ENCODE data around the gene PPARD. TPM values are rescaled to one million over a fixed set of nuclear protein-coding genes. Genes with fewer than 3 reads are reported as not detected.

Gene PPARD
- total RNA-seq, 2 donors from 2014 or later: 21.2 to 24.1 TPM

GRCh38 chr6:35403544-35404442 is 61.4 kb downstream of the PPARD start:
- Histone ChIP-seq H3K4me3 (no peak overlapping the region), H3K27ac (no peak overlapping the region), H3K9me3 (no peaks in the 10 kb centered on the region), H3K36me3 (no peaks in the 10 kb centered on the region), H3K4me1 (replicated peaks) (no peaks in the 10 kb centered on the region), H3K27me3 (replicated peaks; ENCODE audit: insufficient read depth) (no peaks in the 10 kb centered on the region)
- intact Hi-C loops (cut with DNase I): no loop called here
- no peak for DNase-seq (ENCODE audit: low spot score)
- WGBS: 89% methylated on average over 8 of the region's 8 CpGs
- no peak for TF ChIP-seq POLR2AphosphoS5 (IDR thresholded peaks at IDR 0.05)
- TF ChIP-seq POLR2A (IDR thresholded peaks at IDR 0.05): no peak
- TF ChIP-seq, protein P1, sequence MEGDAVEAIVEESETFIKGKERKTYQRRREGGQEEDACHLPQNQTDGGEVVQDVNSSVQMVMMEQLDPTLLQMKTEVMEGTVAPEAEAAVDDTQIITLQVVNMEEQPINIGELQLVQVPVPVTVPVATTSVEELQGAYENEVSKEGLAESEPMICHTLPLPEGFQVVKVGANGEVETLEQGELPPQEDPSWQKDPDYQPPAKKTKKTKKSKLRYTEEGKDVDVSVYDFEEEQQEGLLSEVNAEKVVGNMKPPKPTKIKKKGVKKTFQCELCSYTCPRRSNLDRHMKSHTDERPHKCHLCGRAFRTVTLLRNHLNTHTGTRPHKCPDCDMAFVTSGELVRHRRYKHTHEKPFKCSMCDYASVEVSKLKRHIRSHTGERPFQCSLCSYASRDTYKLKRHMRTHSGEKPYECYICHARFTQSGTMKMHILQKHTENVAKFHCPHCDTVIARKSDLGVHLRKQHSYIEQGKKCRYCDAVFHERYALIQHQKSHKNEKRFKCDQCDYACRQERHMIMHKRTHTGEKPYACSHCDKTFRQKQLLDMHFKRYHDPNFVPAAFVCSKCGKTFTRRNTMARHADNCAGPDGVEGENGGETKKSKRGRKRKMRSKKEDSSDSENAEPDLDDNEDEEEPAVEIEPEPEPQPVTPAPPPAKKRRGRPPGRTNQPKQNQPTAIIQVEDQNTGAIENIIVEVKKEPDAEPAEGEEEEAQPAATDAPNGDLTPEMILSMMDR (IDR thresholded peaks at IDR 0.05): no peak

GRCh38 chr6:35406711-35407485 is 64.5 kb downstream of the PPARD start:
- TF ChIP-seq POLR2A (IDR thresholded peaks at IDR 0.05) (no peak), POLR2AphosphoS5 (IDR thresholded peaks at IDR 0.05) (no peak)
- TF ChIP-seq, protein P1 (IDR thresholded peaks at IDR 0.05): no peak
- no peak for DNase-seq (ENCODE audit: low spot score)
- H3K36me3 ChIP-seq: no peaks in the 10 kb centered on the region
- H3K4me3 ChIP-seq: no peak overlapping the region
- H3K4me1 ChIP-seq (replicated peaks): no peaks in the 10 kb centered on the region
- H3K27me3 ChIP-seq (replicated peaks; ENCODE audit: insufficient read depth): no peaks in the 10 kb centered on the region
- intact Hi-C loops (cut with DNase I): no loop called here
- H3K27ac ChIP-seq: no peak overlapping the region
- no peaks in the 10 kb centered on the region for H3K9me3 ChIP-seq
- 87% methylated on average over 20 of the region's 20 CpGs for WGBS

- TF ChIP-seq POLR2A (IDR thresholded peaks at IDR 0.05): no peak
- H3K36me3 ChIP-seq: no peaks in the 10 kb centered on the region
- 95% methylated on average over 5 of the region's 5 CpGs for WGBS
- DNase-seq (ENCODE audit: low spot score): no peak
- H3K4me1 ChIP-seq (replicated peaks): no peaks in the 10 kb centered on the region
- no peaks in the 10 kb centered on the region for H3K27me3 ChIP-seq (replicated peaks; ENCODE audit: insufficient read depth)
- no peak overlapping the region for H3K4me3 ChIP-seq
- intact Hi-C loops (cut with DNase I): no loop called here
- H3K27ac ChIP-seq: no peak overlapping the region
- no peaks in the 10 kb centered on the region for H3K9me3 ChIP-seq
These were observed 66.9 kb downstream of the PPARD start for GRCh38 chr6:35409245-35409644.

GRCh38 chr6:35410131-35410530 is 67.8 kb downstream of the PPARD start:
- TF ChIP-seq POLR2AphosphoS5 (IDR thresholded peaks at IDR 0.05): no peak
- TF ChIP-seq, protein P1 (IDR thresholded peaks at IDR 0.05): no peak
- TF ChIP-seq POLR2A (IDR thresholded peaks at IDR 0.05): no peak
- Histone ChIP-seq H3K4me3 (no peak overlapping the region), H3K4me1 (replicated peaks) (peaks cover 5% of the 10 kb centered on the region), H3K27me3 (replicated peaks; ENCODE audit: insufficient read depth) (no peaks in the 10 kb centered on the region), H3K36me3 (no peaks in the 10 kb centered on the region), H3K27ac (no peak overlapping the region), H3K9me3 (no peaks in the 10 kb centered on the region)
- no peak for DNase-seq (ENCODE audit: low spot score)
- WGBS: 62% methylated on average over 3 of the region's 3 CpGs
- intact Hi-C loops (cut with DNase I): loop anchor here (5.0 kb wide), 1 partner anchor 37 kb away; no protein-coding TSS in a partner anchor

DNA sequence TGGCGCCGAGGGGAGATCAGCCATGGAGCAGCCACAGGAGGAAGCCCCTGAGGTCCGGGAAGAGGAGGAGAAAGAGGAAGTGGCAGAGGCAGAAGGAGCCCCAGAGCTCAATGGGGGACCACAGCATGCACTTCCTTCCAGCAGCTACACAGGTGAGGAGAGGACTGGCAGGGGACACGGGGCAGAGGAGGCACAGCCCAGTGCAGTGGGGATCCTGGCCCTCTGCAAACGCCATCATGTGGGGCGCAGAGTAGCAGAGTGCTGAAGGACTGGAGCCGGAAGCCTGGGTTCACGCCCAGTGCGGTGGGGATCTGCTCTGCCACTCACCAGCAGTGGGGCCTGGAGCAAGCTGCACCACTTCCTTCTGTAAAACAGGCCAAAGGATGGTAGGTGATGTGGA is 68.7 kb downstream of the PPARD start:
- WGBS: 87% methylated on average over 9 of the region's 9 CpGs
- intact Hi-C loops (cut with DNase I): loop anchor here (5.0 kb wide), 1 partner anchor 36 kb away; no protein-coding TSS in a partner anchor
- Histone ChIP-seq H3K27ac (no peak overlapping the region), H3K4me3 (no peak overlapping the region), H3K4me1 (replicated peaks) (peaks cover 5% of the 10 kb centered on the region), H3K36me3 (no peaks in the 10 kb centered on the region), H3K9me3 (no peaks in the 10 kb centered on the region), H3K27me3 (replicated peaks; ENCODE audit: insufficient read depth) (no peaks in the 10 kb centered on the region)
- TF ChIP-seq, protein P1 (IDR thresholded peaks at IDR 0.05): no peak
- TF ChIP-seq POLR2AphosphoS5 (IDR thresholded peaks at IDR 0.05) (no peak), POLR2A (IDR thresholded peaks at IDR 0.05) (no peak)
- no peak for DNase-seq (ENCODE audit: low spot score)
